CD4-positive, alpha-beta T cell (primary cell): ENCODE data around the gene NOS3. TPM values are rescaled to one million over a fixed set of nuclear protein-coding genes. Genes with fewer than 3 reads are reported as not detected.
A peak's percentile ranks its signal among the peaks of the same experiment; 100 is the strongest.

Experiments
- ATAC-seq: fragments of 200-7000 bp; cut with Tn5 transposase; one replicate; pipeline ENCODE4 v1.10.0; 2022; ENCODE audit warnings: mild to moderate bottlenecking; ENCODE audit not compliant: poor library complexity
- CTCF ChIA-PET: fragments of 350-600 bp; sonication (Branson Sonifier 250); formaldehyde crosslinking; loops from one replicate; lab custom pipeline; 2021; ENCODE audit warnings: antibody characterized with exemption, inconsistent platforms; lab: Charles Lee
- POLR2A ChIA-PET: fragments of 350-600 bp; sonication (Branson Sonifier 250); formaldehyde crosslinking; loops from one replicate; lab custom pipeline; 2021; ENCODE audit warnings: antibody characterized with exemption, inconsistent platforms; lab: Charles Lee
- DNase-seq, 14 experiments: peaks; one replicate each; pipeline ENCODE4 v3.0.0-alpha.2; 2013 to 2020; ENCODE audit warnings: mixed read lengths in 2 of 14
- H3K27ac ChIP-seq, 2 donors: one replicate each; pipeline versions ENCODE4 v1.5.1 to v1.7.0; 2013; ENCODE audit warnings: low read length in 2 of 2, low read depth in 1 of 2, mild to moderate bottlenecking in 1 of 2
- H3K27me3 ChIP-seq, 2 experiments: 1 replicate in 1 of 2; 2 replicates in 1 of 2; pipeline versions ENCODE4 v1.6.1 to v1.7.0; 2013; ENCODE audit warnings: low read length in 2 of 2, control low read depth in 1 of 2, mild to moderate bottlenecking in 1 of 2, moderate library complexity in 1 of 2; ENCODE audit not compliant: insufficient read depth in 2 of 2, control insufficient read depth in 1 of 2
- H3K36me3 ChIP-seq: one replicate; pipeline ENCODE4 v1.6.1; 2013; ENCODE audit warnings: low read length, control low read depth; ENCODE audit not compliant: insufficient read depth
- H3K4me1 ChIP-seq: one replicate; pipeline ENCODE4 v1.6.1; 2013; ENCODE audit warnings: low read length, control low read depth; ENCODE audit not compliant: insufficient read depth
- H3K4me3 ChIP-seq: one replicate; pipeline ENCODE4 v1.5.1; 2013; ENCODE audit warnings: mild to moderate bottlenecking, low read length, moderate library complexity
- H3K9me3 ChIP-seq, 2 experiments: 1 replicate in 1 of 2; 2 replicates in 1 of 2; pipeline versions ENCODE4 v1.6.1 to v1.7.0; 2013; ENCODE audit warnings: low read length in 2 of 2, mild to moderate bottlenecking in 2 of 2, control low read depth in 1 of 2, moderate library complexity in 1 of 2; ENCODE audit not compliant: control insufficient read depth in 1 of 2, insufficient read depth in 1 of 2
- H3K27ac Mint-ChIP-seq: one replicate; pipeline ENCODE4 v1.8.0; 2020; ENCODE audit warnings: mixed read lengths
- H3K27me3 Mint-ChIP-seq: one replicate; pipeline ENCODE4 v1.8.0; 2021; ENCODE audit warnings: mixed read lengths
- H3K36me3 Mint-ChIP-seq: one replicate; pipeline ENCODE4 v1.8.0; 2021; ENCODE audit warnings: low read depth, mixed read lengths
- H3K4me1 Mint-ChIP-seq: one replicate; pipeline ENCODE4 v1.8.0; 2021; ENCODE audit warnings: low read depth, mixed read lengths
- H3K4me3 Mint-ChIP-seq: one replicate; pipeline ENCODE4 v1.8.0; 2020; ENCODE audit warnings: mild to moderate bottlenecking, mixed read lengths
- H3K9me3 Mint-ChIP-seq: one replicate; pipeline ENCODE4 v1.8.0; 2020; ENCODE audit warnings: mixed read lengths
- intact Hi-C, 2 experiments: fragments of 100-400 bp; cut with DNase I in 1 of 2; cut with micrococcal nuclease in 1 of 2; formaldehyde crosslinking; loops; one replicate each; pipeline versions ENCODE4 v1.15.1 to v1.9.0; 2023 to 2025; cut with DNase I, micrococcal nuclease
- total RNA-seq, 174 experiments: library from RNA in 2 of 174; stranded (reverse) in 2 of 174; gene quantifications; one replicate each; pipeline ENCODE4 v1.2.3 and lab custom pipeline; 2021 to 2026
- TF ChIP-seq, protein P1 (sequence below): fragments of 200-600 bp; IDR thresholded peaks from one replicate; pipeline ENCODE4 v1.8.0; 2022; ENCODE audit warnings: antibody characterized with exemption, mild to moderate bottlenecking

The NOS3 gene
- total RNA-seq, 2 experiments from 2014 or later = 3.9 to 7.1 TPM

DNA sequence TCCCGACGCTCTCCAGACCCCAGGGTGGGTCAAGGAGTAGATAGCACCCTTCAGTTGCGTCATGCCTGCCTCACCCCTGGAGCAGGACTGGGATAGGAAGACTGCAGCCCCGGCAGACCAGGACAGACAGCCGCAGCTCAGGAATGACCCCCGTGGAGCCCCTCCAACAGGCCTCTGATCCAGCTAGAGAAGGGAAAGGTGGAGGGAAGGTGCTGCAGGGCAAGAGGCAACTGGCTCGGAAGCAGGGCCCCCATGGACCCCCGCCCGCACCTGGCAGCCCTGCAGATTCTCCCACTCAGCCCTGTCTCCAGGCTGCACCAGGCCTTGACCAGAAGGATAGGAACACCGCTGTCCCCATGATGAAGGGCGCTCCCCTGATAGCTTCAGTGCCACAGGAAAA lies 20.4 kb upstream of the NOS3 start:
- H3K36me3 Mint-ChIP-seq = no peaks in the 10 kb centered on the region
- no peak overlapping the region for H3K4me3 Mint-ChIP-seq
- no peak for DNase-seq
- no peaks in the 10 kb centered on the region for H3K9me3 Mint-ChIP-seq
- peaks cover 1 to 2% of the 10 kb centered on the region in 2 experiments for H3K27me3 ChIP-seq
- H3K27ac Mint-ChIP-seq = no peak overlapping the region
- peaks cover 32% of the 10 kb centered on the region for H3K4me1 ChIP-seq
- H3K27ac ChIP-seq = no peak overlapping the region
- peaks cover 45% of the 10 kb centered on the region for H3K4me1 Mint-ChIP-seq
- H3K36me3 ChIP-seq = no peaks in the 10 kb centered on the region
- no peak for ATAC-seq
- ChIA-PET POLR2A (no interaction called here), CTCF (no interaction called here)
- TF ChIP-seq, protein P1, sequence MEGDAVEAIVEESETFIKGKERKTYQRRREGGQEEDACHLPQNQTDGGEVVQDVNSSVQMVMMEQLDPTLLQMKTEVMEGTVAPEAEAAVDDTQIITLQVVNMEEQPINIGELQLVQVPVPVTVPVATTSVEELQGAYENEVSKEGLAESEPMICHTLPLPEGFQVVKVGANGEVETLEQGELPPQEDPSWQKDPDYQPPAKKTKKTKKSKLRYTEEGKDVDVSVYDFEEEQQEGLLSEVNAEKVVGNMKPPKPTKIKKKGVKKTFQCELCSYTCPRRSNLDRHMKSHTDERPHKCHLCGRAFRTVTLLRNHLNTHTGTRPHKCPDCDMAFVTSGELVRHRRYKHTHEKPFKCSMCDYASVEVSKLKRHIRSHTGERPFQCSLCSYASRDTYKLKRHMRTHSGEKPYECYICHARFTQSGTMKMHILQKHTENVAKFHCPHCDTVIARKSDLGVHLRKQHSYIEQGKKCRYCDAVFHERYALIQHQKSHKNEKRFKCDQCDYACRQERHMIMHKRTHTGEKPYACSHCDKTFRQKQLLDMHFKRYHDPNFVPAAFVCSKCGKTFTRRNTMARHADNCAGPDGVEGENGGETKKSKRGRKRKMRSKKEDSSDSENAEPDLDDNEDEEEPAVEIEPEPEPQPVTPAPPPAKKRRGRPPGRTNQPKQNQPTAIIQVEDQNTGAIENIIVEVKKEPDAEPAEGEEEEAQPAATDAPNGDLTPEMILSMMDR = no peak
- no peaks in the 10 kb centered on the region for H3K9me3 ChIP-seq
- intact Hi-C loops = loop anchor here in 1 of 2 experiments (10.0 kb wide), 1 partner anchor 114 kb away; the partner anchor contains the start of genes AGAP3, FASTK and TMUB1
- H3K27me3 Mint-ChIP-seq = peaks cover 2% of the 10 kb centered on the region
- no peak overlapping the region for H3K4me3 ChIP-seq

DNA sequence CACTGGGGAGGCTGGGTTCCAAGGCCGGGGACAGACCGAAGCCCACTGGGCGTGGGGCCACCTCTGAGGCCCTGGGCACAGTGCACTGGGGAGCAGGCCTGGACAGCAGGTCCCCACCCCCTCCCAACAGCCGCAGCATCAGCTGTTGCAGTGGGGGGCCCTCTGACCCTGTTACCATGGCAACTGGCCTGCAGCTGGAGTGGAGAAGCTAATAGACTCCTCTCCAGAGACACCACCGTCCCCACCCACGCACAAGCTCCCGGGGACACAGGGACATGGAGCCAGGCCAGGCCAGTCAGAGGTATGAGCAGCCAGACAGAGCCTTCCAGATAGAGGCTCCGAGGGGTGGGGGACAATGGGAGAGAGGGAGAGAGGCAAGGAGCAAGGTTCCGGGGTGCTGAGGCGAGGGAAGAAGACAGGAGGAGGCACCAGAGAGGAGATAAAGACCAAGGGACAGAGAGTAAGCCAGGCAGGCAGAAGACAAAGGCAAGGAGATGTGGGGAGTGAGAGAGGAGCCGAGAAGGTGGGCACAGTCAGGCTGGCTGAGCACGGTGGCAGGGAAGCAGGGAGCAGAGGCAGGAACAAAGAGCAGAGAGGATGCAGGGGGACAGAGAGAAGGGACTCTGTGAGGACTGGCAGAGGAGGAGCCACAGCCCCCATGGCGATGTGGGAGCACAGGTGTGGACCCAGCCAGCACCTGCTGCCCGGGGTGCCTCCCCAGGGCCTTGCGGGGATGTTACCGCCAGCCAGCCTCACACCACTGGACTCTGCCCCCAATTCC lies 19.4 kb upstream of the NOS3 start:
- no peak overlapping the region for H3K27ac Mint-ChIP-seq
- CTCF ChIA-PET = no interaction called here
- no peaks in the 10 kb centered on the region for H3K36me3 ChIP-seq
- peaks cover 55% of the 10 kb centered on the region for H3K4me1 Mint-ChIP-seq
- intact Hi-C loops = loop anchor here in 1 of 2 experiments (2.0 to 10.0 kb wide), 2 partner anchors 39 to 113 kb away; partner anchors contain the start of genes AGAP3, FASTK and TMUB1
- no peak overlapping the region for H3K27ac ChIP-seq
- POLR2A ChIA-PET = no interaction called here
- H3K27me3 Mint-ChIP-seq = peaks cover 5% of the 10 kb centered on the region
- peaks cover 42% of the 10 kb centered on the region for H3K4me1 ChIP-seq
- H3K9me3 Mint-ChIP-seq = no peaks in the 10 kb centered on the region
- peak overlapping the region; percentile 37 for H3K4me3 Mint-ChIP-seq
- TF ChIP-seq, protein P1 = no peak
- H3K9me3 ChIP-seq = no peaks in the 10 kb centered on the region
- ATAC-seq (no peak), DNase-seq (no peak)
- no peaks in the 10 kb centered on the region for H3K36me3 Mint-ChIP-seq
- peaks cover 8 to 11% of the 10 kb centered on the region in 2 experiments for H3K27me3 ChIP-seq
- no peak overlapping the region for H3K4me3 ChIP-seq

DNA sequence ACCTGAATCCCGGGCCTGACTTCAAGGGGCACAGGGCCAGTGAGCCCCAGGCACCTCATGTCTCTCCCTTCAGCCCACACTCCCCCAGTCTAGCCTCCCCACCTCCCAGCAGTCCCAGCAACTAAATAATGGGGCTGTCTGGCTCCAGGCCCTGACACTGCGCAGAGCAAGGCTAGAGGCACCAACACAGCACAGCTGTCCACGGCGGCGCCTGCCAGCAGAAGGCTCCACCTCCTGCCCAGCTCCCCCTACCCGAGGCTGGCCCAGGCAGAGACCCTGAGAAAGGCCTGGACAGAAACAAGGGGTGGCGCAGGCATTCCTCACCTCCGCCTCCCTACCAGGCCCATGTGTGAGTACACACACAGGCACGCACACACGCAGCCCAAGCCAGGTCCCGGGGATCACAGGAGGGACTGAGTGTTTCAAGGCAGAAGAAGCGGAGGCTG lies 18.8 kb upstream of the NOS3 start:
- Mint-ChIP-seq H3K4me3 (no peak overlapping the region), H3K36me3 (no peaks in the 10 kb centered on the region), H3K27me3 (peaks cover 10% of the 10 kb centered on the region), H3K4me1 (peaks cover 60% of the 10 kb centered on the region), H3K27ac (no peak overlapping the region), H3K9me3 (no peaks in the 10 kb centered on the region)
- Histone ChIP-seq H3K4me1 (peaks cover 48% of the 10 kb centered on the region), H3K4me3 (no peak overlapping the region), H3K9me3 (no peaks in the 10 kb centered on the region), H3K27me3 (peaks cover 13 to 17% of the 10 kb centered on the region in 2 experiments), H3K27ac (no peak overlapping the region), H3K36me3 (no peaks in the 10 kb centered on the region)
- ATAC-seq (no peak), DNase-seq (no peak)
- intact Hi-C loops = loop anchor here in 1 of 2 experiments (2.0 to 10.0 kb wide), 2 partner anchors 39 to 113 kb away; partner anchors contain the start of genes AGAP3, FASTK and TMUB1
- ChIA-PET POLR2A (interaction anchor here (2.4 to 3.1 kb wide), 2 partner anchors 42 to 56 kb away, joined by 11 to 20 read pairs; partner anchors contain the start of gene ABCB8), CTCF (interaction anchor here (1.8 kb wide), 1 partner anchor 9 kb away, joined by 8 read pairs; no protein-coding TSS in a partner anchor)
- TF ChIP-seq, protein P1 = no peak
